ENCODE measurements around the gene CTRL.
A peak's percentile ranks its signal among the peaks of the same experiment; 100 is the strongest.
"Not testable (repeated sequence)": the region's sequence is repeated elsewhere in the genome, so short reads cannot be mapped to it uniquely, and the experiment has no call there.

CTRL gene
- total RNA-seq, result 0 to 0.23 (median 0.06) reads per million in 18 experiments

GRCh38 chr16:67931712-67932461 is at the start of gene CTRL:
CTRL (minus strand) TSS chr16:67931862; CDS start chr16:67931852, 10 bp downstream.
- DNase-seq, result no peak

- DNase-seq, result no peak
Measured at GRCh38 chr16:67979955-67980678, 48.5 kb upstream of the CTRL start, which contains the start of gene DPEP3. DPEP3 (minus strand) TSS chr16:67980499; CDS start chr16:67980380, 119 bp downstream.

- DNase-seq, result no peak
Measured at GRCh38 chr16:67977469-67978227, 46.0 kb upstream of the CTRL start.

- DNase-seq, result no peak
Measured at GRCh38 chr16:67977005-67977404, 45.3 kb upstream of the CTRL start.

- DNase-seq, result no peak
Measured at GRCh38 chr16:67976205-67976604, 44.5 kb upstream of the CTRL start.

GRCh38 chr16:67975321-67976105 is 43.9 kb upstream of the CTRL start:
- DNase-seq, result no peak

- DNase-seq, result not testable (repeated sequence)
Measured at GRCh38 chr16:67972285-67972684, 40.6 kb upstream of the CTRL start.

GRCh38 chr16:67971111-67971510 is 39.4 kb upstream of the CTRL start:
- DNase-seq, result no peak

- DNase-seq, result peak in 1 of 2 donors; percentile 3
Measured at GRCh38 chr16:67969254-67970039, 37.8 kb upstream of the CTRL start.

GRCh38 chr16:67968400-67969253 is 37.0 kb upstream of the CTRL start, which contains the start of gene SLC12A4:
SLC12A4 (minus strand) TSS chr16:67968637; CDS start chr16:67968553, 84 bp downstream.
- DNase-seq, result peak; percentile 64 to 75

GRCh38 chr16:67967958-67968399 is 36.3 kb upstream of the CTRL start:
- peak; percentile 28 to 33 for DNase-seq

GRCh38 chr16:67967183-67967957 is 35.7 kb upstream of the CTRL start:
- no peak for DNase-seq

GRCh38 chr16:67966549-67967182 is 35.0 kb upstream of the CTRL start:
- DNase-seq, result peak; percentile 13 to 36

- DNase-seq, result no peak
Measured at GRCh38 chr16:67965668-67966548, 34.2 kb upstream of the CTRL start.

GRCh38 chr16:67964477-67965131 is 32.9 kb upstream of the CTRL start:
- no peak for DNase-seq

- no peak for DNase-seq
Measured at GRCh38 chr16:67963662-67964321, 32.1 kb upstream of the CTRL start.

- DNase-seq, result no peak
Measured at GRCh38 chr16:67963292-67963661, 31.6 kb upstream of the CTRL start.

Measured in inflammatory macrophage (primary cell).